ENCODE results near the gene DDX23.
A peak's percentile ranks its signal among the peaks of the same experiment; 100 is the strongest.

Gene DDX23

DNA sequence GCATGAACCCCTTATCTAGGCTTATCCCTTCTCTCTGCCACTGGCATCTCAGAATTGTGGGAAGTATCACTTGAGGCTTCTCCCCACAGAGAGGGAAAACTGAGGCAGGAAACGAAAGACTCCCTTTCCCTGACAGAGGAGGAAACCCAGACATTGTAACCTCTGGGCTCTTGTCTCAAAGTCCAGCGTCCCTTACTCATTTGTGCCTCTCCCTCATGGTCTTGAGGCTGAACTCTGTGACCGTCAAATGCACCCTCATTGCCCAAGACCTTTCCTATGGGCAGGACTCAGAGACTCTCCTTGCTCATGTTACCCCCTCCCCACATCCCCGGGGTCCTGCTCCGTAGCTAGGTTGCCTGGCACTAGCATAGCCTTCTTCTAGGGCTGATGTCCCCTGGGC, 29.8 kb downstream of the DDX23 start:
- DNase-seq = no peak

DNA sequence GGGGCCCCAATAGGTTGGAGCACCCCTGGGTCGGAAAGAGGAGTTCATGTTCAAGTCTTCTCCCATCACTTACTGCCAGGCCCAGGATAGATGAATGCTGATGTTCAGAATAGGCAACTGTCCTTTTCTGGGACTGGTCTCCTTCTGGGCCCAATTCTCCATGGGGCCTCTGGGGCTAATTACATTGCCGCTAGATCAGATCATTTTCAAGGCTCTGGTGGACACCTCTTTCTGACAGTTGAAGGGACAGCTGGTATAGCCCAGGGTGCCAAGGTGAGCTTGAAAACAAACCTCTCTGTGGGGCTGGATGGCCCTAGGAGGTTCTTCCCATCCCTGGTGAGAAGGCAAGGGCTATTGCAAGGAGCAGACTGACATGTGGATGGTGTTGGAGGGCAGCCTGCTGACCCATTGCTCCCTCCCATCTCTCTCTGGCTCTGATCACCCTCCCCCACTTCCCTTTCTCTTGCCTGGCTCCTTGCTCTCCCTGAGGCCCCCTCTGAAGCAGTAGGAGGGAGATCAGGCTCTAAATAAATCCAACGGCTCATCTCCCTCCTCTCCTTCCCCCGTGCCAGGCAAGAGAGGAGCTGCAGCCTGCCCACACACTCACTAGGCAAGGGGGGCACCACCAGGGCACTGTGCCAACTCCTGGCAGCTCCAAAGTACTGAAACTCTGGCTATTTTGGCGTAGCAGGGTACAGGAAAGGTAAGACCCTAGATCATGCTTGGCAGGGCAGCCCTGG, 31.8 kb downstream of the DDX23 start:
- no peak for DNase-seq

DNA sequence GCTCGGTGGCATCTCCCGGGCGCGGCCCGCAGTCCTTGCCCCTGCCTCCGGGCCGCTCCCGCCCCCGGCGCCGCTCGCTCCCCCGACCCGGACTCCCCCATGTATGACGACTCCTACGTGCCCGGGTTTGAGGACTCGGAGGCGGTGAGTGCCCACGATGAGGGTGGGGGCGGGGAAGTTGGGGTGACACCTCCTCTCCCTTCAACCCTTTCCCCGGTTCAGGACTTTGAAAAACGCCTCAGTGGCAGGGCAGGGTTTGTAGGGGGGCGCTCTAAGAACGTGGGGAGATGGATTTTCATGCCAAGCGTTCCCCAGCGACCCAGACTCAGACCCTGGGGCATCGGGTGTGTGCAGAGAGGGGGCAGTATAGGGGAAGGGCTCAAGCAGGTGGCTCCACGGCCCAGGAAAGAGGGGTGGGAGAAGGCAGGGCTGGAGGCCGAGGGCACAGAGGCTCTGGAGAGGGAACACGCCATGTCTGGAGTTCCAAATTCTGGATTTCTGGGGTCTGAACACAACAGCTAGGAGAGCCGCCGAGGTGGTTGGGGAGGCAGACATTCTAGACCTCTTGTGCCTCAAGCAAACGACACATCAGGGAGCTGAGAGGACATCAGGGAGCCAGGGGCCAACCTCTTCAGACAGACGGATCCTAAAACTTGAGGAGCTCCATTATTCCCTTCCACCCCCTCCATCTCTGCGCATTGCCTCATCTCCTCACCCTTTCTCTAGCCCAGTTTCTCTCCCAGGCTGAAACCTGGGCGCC, 33.0 kb downstream of the DDX23 start:
- peak; percentile 45 to 47 for DNase-seq

DNA sequence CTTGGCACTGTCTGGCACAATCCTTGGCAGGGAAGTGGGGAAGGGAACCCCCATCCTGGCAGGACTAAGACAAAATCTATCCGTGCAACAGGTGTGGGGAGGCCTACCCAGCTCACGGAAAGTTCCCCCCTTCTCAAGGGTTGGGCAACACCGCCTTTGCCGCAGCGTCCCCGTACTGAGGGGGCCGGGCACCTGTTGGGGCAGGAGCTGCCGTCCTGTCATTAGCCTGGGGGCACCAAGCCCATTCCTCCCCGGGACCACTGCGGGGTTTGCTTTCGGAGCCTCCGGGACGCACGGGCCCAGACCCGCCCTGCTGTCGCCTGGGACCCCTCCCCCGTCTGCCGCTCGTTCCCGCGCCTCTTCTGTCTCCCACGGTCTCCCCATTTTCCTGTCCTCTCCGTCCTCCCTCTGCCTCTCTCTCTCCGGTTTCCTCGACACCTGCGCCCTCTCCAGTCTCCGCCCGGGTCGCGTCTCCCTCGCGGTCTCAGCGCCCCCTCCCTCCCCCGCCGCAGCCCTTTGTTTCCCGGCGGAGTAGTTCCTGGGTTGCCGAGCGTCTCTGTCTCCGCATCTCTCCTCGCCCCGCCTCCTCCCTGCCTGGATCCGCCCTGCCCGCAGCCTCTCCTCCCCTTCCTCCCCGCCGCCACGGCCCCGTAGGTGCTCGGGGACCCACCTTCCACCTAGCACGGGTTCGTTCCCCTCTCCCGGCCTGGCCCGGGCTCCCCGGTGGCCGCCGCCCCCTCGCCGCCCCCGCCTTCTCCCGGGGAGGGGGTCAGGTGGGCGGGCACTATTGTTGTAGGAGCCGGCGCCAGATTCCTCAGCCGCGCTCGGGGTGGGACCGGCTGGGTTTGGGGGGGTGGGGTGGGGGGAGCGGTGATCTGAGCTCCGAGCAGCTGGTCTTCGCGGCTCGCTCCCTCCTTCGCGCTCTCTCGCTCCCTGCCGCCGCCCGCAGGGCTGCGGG, 33.8 kb downstream of the DDX23 start, which contains the start of gene CACNB3:
Gene CACNB3 (plus strand): TSS at position 624 of the 958 bp plus-strand sequence. CDS start 434 bp downstream, outside the sequence.
- DNase-seq = peak; percentile 81 to 86

DNA sequence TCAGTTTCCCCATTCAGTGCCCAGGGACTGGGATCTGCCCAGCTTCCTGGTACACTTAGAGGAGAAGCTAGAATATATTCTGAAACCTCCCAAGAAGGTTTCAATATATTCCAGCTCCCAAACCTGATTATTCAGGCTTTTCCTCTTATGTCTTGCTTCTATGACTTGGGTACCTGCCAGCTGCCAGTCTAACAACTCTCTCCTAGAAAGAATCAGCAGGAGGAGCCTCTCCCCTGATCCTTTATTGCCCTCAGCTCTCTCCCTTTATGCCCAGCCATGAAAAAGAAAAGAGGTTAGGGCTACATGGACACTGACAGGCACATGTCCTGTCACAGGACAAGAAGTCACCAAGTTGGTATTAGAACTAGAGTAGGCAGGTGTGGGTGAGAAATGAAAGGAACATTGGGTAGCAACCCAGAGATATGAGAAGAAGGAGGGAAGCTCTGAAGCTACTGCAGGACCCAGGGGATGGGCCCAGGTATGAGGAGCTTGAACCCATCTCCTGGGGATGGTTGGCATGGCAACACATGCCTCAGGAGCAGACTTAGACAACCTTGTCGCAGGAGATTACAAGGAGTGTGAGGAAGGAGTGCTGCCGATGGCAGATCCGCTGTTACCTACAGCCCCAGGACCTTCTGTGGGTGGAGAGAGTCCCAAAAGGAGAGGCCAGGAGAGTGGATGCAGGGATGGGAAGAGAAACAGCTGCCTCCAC, 35.7 kb downstream of the DDX23 start:
- no peak for DNase-seq

DNA sequence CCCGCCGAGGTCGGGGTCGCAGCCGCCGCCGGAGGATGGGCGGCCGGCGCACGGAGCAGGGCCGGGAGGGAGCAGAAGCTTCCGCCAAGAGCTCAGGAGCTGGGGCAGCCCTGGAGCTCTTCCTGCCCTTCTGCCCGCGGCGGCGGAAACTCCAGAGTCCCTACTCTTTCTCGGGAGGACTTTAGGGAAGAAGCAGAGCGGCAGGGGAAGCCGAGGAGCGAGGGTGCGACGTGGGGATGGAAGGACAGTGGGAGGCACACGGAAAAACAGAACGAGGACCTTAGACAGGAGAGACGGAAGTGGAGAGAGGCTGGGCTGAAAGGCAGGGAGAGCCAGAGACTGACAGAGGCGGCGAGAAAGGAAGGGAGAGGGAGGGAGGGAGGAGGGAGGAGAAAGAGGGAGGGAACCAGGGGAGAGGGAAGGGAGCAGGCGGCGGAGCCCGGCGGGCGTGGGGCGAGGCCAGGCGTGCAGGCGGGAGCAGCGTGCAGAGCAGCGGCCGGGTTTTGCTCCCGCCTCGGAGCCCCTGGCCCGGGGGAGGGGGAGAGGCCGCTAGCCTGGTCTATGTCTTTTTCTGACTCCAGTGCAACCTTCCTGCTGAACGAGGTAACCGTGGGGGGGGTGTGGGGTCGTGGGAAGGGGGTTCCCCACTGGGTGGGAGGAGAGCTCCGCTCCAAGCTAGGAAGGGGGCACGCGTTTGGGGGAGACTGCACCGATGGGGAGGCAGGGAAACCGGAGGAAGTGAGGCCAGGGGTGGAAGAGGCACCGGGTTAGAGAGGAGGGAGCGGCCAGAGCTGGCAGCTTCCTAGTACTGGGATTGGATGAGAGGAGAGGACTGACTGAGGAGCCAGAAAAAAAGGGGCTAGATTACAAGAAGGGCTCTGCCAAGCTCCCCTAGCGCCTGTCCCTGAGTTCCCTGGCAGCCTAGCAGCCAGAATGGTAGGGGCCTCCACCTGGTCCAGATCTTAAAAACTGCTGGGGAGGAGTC, 36.5 kb downstream of the DDX23 start:
- peak; percentile 68 for DNase-seq

DNA sequence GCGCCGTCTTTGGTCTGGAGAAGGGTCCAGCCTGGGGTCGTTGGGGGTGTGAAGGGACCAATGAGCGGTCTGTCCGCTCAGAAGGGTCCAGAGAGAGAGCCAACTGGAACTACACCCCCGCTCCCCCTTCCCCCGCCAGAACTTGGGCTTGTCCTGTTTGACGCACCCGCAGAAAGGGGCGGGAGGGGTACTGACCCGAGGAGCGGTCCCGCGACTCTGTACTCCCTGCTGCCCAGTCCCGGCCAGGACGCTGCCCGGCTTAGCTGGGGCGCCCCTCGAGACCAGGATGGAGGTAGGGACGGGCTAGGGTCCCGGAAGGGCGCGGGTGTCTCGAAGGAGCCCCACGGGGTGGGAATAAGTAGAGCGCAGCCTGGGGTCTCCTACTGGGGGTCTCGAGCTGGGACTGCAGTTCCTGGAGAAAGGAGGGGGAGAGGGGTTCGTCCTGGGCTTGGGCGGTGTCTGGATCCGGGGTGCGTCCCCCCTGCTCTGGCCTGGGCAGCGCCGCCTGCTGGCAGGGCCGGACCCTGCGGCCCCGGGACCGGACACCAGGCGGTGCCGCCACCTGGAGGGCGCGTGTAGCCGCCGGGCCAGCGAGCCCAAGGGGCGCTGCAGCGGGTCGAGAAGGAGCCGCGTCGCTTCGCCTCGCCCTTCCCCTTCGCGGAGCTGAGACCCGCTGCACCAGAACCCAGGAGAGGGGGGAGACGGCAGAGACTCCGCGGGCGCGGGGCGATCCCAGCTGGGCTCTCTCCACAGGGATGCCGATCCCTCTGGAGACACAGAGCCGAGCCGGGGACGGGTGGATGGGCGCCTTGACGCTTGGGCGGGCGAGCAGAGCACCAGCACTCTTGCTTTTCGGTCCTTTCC, 37.5 kb downstream of the DDX23 start:
- DNase-seq = peak; percentile 88 to 91

DNA sequence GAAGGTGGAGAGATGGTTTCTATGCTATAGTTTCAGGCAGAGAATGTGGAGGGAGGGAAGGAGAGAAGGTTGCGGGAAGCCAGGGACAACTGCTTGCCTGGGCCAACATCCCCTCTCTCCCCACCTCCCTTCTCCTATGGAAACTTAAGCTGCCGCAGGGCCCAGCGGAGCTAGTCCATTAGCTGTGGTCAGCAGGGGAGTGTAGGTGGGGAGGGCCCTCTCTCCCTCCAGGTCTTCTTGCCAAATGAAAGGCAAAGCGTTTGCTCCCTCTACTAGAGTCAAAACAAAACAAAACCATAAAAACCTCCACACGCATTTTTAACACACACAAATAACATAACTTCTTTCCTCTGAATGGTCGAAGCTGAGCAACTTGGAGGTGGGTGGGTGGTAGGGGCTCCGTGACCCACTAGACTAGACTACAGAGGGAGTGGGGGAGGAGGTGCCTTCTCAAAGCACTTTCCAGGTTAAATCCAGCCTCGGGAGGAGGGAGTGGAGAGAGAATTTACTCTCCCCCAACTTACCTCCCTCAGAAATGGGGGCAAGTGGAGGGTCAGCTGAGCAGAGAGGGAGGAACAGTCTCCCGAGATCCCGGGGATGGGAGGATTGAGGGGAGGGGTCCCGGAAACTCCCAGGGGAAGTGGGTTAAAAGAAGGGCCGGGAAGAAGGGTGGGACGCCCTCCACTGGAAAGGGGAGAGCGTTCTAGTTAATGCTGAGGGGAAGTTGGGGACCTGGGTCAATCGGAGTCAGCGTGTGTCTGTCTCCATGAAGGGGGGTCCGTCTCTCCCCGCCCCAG, 38.3 kb downstream of the DDX23 start:
- DNase-seq = no peak

DNA sequence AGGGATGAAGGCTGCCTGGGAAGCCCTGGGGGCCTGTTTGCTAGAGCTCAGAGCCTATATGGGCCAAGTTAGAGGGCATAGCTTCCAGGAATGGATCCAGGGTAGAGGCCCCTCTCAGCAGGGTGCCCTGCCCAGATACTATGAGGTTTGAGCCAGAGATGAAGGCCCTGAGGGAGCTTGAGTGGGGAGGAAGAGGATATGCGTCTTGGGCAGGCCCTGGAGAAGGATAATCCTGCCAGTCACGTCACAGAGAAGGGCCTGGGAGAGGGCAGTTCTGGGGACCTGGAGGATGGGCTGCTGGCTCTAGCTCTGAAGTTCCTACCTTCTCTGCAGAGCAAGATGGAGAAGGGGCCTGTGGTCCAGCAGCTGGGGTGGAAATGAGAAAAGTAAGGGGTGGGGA, 39.6 kb downstream of the DDX23 start:
- no peak for DNase-seq

DNA sequence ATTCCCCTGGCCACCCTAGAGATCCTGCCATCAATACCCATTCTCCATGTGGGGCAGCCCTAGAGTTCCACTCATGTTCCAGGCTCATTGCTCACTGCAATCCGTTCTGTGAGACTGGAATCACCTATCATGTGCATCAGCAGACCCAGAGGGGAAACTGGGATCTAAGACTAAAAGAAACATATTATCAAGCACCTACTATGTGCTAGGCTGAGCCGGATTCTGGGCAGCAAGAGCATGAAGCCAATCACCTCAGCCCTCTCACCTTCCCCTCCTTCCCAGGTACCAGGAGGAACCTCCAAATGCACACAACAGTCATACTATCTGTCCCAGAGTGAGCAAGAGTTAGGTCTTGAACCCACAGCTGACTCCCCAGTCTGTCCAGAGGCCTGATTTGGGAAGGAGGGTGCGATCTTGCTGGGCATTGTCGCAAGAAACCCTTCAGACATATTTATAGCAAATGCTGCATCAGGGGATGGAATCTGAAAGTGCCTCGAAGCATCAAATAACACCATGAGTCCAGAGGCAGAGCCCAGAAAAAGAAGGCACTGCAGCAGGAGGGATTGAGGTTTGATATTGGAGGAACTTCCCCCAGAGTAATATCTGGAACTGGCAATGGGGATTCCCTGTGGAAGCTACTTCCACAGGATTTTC, 40.4 kb downstream of the DDX23 start:
- no peak for DNase-seq

DNA sequence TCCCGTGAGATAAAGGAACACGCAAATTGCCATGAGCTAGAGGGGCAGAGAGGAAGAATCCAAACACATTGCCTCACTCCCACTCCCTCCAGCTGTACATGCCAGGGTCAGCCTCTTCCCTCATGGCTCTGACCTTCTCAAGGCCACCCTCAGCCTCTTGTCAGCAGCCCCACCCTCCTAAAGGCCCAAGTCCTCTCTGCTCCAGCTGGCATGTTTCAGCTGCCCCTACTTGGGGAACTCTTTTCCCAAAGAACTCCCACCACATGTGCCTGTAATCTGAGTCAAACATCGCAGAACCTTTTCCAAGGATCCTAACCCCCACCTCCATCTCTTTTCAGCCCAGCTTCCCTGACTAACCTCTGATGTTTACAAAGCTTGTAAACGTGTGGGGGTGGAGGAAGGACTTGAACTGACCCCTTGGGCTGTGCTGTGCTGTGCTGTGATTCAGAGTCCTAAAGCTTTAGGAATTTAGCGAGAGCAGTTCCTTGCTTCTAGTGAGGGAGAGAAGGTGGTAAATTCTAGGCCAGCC, 41.0 kb downstream of the DDX23 start:
- DNase-seq = no peak

DNA sequence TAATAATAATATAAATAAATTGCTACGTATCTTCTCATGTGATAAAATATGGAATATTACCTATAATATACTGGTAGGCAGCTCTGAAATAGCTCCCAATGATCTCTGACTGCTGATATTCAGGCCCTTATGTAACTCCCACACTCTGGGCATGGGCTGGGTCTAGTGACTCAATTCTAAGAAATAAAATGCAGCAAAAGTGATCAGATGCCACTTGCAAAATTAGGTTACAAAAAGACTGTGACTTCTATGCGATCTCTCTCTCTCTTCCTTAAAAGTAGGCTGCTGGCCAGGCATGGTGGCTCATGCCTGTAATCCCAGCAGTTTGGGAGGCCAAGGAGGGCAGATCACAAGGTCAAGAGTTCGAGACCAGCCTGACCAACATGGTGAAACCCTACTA, 44.0 kb downstream of the DDX23 start:
- DNase-seq = no peak

DNA sequence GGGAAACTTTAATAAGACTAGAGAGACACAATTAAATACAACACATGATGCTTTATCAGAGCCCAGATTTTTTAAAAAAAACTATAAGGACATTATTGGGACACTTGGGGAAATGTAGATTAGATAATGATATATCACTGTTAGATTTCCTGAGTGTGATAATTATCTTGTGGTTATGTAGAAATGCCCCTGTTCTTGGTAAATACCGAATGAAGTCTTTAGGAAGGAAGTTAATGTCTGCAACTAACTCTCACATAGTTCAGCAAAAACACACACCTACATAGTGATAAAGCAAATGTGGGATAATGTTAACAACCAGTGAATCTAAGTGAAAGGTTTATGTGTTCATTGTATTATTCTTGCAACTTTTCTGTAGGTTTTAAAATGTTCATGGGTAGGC, 48.3 kb downstream of the DDX23 start:
- DNase-seq = no peak

DNA sequence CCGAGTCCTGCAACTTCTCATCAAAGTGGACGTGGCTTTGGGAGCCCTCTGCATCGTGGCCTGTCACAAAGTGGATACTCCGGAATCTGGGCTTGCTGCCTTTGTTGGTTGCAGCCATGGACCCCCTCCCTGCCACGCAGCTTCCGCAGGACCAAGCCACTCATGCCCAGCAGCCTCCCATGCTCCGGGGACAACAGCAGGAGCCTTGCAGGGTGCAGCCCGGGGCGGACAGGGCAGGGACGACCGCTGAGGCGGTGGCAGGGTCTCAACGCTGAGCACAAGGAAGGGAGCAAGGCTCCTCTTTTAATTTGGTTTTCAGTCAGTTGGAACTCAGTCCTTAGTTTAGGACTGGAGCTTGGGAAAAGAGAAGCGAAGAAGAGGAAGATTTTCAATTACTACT, 51.0 kb downstream of the DDX23 start:
- DNase-seq = no peak

DNA sequence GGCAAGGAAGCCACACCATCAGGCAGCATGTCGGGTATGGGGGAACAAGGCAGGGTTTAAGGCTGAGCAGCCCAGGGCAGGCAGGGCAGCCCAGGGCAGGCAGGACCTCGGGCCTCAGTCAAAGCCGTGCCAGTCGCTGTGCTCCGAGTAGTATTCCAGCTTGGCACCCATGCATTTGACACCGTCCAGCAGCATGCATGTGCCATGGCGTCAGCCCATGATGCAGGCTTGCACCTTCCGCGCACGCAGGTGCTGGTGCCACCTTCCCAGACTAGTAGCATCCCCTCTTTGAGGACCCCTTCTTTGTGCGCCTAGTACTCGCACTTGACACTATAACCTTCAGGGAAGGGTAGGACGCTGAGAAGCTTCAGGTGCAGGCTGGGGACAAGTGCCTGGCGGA, 51.5 kb downstream of the DDX23 start:
- no peak for DNase-seq

DNA sequence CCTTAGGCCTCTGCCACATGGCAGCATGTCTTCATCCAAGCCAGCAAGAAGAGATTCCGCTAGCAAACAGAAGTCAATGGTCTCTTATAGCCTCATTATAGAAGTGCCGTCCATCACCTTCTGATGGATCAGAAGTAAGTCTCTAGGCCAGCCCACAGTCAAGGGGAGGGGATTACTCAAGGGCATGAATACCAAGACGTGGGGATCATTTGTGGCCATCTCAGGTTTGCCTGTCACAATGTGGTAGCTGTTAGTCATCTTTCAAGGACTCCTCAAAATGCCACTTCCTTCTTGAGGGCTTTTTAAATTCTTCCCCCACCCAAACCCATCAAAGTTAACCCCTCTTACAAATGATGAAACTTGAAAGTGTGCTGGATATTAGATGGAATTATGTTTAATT, 55.0 kb downstream of the DDX23 start:
- peak in 1 of 2 experiments; percentile 56 for DNase-seq

DNA sequence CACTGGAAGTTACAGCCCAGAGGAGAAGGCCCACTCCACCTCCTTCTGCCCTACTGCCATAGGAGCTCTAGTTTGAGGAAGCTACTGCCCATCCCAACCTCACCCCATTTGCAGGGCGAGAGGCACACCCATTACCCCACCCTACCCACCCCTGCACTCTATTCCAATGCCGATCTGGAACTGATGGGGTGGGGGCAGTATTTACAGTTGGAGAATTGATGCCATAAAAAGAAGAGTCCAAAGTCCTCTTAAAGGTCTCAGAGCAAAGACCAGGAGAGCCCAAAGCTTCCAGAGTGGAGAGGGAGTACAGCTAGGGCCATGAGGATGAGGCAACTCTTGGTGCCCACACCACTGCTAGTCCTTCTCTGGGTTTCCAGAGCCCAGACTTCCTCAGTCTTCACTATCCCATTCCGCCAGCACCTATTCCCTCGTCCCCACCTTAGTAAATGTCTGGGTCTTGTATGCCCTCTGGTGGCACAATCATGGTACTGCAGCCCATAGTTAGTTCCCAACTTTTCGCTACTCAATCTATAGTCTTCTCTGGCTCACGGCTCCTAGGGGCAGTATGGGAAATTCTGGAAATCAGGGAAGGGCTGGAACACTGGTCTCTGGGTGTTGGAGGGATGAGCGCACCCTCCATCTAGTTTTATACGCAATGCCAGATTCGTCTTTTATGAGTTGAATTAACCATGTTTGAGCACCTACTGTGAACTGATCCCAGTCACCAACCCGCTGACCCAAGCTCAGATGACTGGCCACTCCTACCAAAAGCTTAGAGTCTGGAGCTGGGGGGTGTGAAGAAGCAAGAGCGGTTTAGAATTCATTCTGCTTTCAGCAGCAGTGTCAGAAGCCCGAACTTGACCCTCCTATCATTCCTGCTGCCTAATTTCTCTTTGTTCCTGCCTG, 56.2 kb downstream of the DDX23 start:
- DNase-seq = peak; percentile 73 to 74

Data from activated T-cell treated with anti-CD3 and anti-CD28 coated beads, Interleukin-2, amount 50 U/mL, for 48 hours (primary cell).